Transverse colon (tissue), 4 donors: ENCODE results near the gene APOBR.
"Not testable (repeated sequence)": the region's sequence is repeated elsewhere in the genome, so short reads cannot be mapped to it uniquely, and the experiment has no call there.

Experiments used
- CTCF ChIP-seq, 5 experiments: fragments of 200-600 bp in 3 of 5; fragments of 450-650 bp in 2 of 5; sonication (generic) in 3 of 5; IDR thresholded peaks; 1 replicate in 2 of 5; 2 replicates in 3 of 5; pipeline ENCODE4 v1.5.1; 2016 to 2017; ENCODE audit warnings: antibody characterized with exemption in 5 of 5, inconsistent platforms in 3 of 5, mild to moderate bottlenecking in 2 of 5, moderate library complexity in 1 of 5
- EP300 ChIP-seq: sonication (generic); formaldehyde crosslinking; IDR thresholded peaks from one replicate; pipeline ENCODE4 v1.6.1; 2017; ENCODE audit warnings: antibody characterized with exemption, low read depth
- POLR2A ChIP-seq: fragments of 450-650 bp; IDR thresholded peaks from one replicate; pipeline ENCODE4 v1.6.1; 2016; ENCODE audit warnings: antibody characterized with exemption, mild to moderate bottlenecking, moderate library complexity
- POLR2AphosphoS5 ChIP-seq, 3 donors: sonication (generic); formaldehyde crosslinking; IDR thresholded peaks; one replicate each; pipeline ENCODE4 v1.6.1; 2016; ENCODE audit warnings: antibody characterized with exemption in 3 of 3

DNA sequence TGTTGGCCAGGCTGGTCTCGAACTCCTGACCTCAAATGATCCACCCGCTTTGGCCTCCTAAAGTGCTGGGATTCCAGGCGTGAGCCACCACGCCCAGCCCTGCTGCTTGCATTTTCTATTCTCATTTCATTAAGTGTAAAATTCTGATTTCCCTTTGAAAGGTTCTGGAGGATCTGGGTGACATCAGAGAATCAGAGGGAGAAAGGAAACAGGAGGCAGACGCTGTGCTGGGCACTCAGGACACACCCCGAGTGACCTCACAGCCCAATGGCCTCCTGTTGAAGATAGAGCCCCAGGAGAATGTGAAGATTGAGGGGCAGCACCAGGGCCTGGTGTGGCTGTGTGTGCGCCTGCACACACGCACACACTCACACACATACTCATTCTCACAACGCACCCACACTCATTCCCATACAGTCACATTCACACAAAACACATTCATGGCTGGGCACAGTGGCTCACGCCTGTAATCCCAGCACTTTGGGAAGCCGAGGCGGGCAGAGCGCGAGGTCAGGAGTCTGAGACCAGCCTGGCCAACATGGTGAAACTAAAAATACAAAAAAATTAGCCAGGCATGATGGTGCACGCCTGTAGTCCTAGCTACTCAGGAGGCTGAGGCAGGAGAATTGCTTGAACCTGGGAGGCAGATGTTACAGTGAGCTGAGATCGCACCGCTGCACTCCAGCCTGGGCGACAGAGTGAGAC lies 6.2 kb downstream of the APOBR start:
- not testable (repeated sequence) for TF ChIP-seq CTCF (IDR thresholded peaks at IDR 0.05); POLR2A; EP300; POLR2AphosphoS5 (IDR thresholded peaks at IDR 0.05)
